ENCODE results near the gene OR10C1. TPM values are rescaled to one million over a fixed set of nuclear protein-coding genes. Genes with fewer than 3 reads are reported as not detected.

The OR10C1 gene
- polyA plus RNA-seq, 3 donors, result not detected

- Histone ChIP-seq H4K20me1 (ENCODE audit: insufficient read depth, low read length) (no peaks in the 10 kb centered on the region), H3K9me3 (replicated peaks in 1 of 2; ENCODE audit: control insufficient read depth in 1 of 2, insufficient read depth in 1 of 2, low read length in 2 of 2) (no peaks in the 10 kb centered on the region), H3K4me2 (replicated peaks; ENCODE audit: extremely low read depth, low read length, poor library complexity, severe bottlenecking) (no peak overlapping the region), H3K4me1 (ENCODE audit: control insufficient read depth in 1 of 2, insufficient read depth in 2 of 2, low read length in 2 of 2) (no peaks in the 10 kb centered on the region), H3K27me3 (ENCODE audit: control insufficient read depth in 2 of 2, insufficient read depth in 2 of 2, low read length in 2 of 2) (no peaks in the 10 kb centered on the region), H2AFZ (ENCODE audit: insufficient read depth, low read depth, low read length, poor library complexity, severe bottlenecking) (no peak overlapping the region), H3K27ac (ENCODE audit: low read depth in 1 of 2, low read length in 2 of 2) (no peak overlapping the region), H3K9ac (ENCODE audit: insufficient read depth, low read length, poor library complexity, severe bottlenecking) (no peak overlapping the region), H3K4me3 (replicated peaks in 1 of 3; ENCODE audit: low read depth in 2 of 3, low read length in 3 of 3) (no peak overlapping the region), H3K36me3 (replicated peaks in 1 of 2; ENCODE audit: control insufficient read depth in 1 of 2, insufficient read depth in 2 of 2, low read length in 2 of 2) (no peaks in the 10 kb centered on the region), H3K79me2 (ENCODE audit: insufficient read depth, low read length) (no peaks in the 10 kb centered on the region)
- TF ChIP-seq CTCF (IDR thresholded peaks at IDR 0.05), result no peak
- no peak for DNase-seq
- no peak overlapping the region for H3K4me3 Mint-ChIP-seq
- no peaks in the 10 kb centered on the region for H3K36me3 Mint-ChIP-seq
- peaks cover 0 to 1% (median 0%) of the 10 kb centered on the region in 7 donors for H3K9me3 Mint-ChIP-seq
- WGBS (ENCODE audit: insufficient coverage), result no CpG with 5 or more reads among the region's 2 CpGs
- H3K27me3 Mint-ChIP-seq (ENCODE audit: low read depth in 3 of 3), result peaks cover 0 to 3% (median 2%) of the 10 kb centered on the region in 3 donors
- intact Hi-C loops (cut with micrococcal nuclease), result no loop called here
- peaks cover 4% of the 10 kb centered on the region for H3K4me1 Mint-ChIP-seq
- no peak overlapping the region for H3K27ac Mint-ChIP-seq
These were observed 51.4 kb downstream of the OR10C1 start for GRCh38 chr6:29490552-29490951.

Other genes starting within 250 kb of the OR10C1 start
- gene OR14J1, start 137.6 kb upstream of the OR10C1 start, polyA plus RNA-seq, result not detected
- gene OR5V1, start 70.4 kb upstream of the OR10C1 start, polyA plus RNA-seq, result not detected
- not detected for gene OR12D3, start 64.0 kb upstream of the OR10C1 start, polyA plus RNA-seq
- gene OR12D2, start 43.7 kb upstream of the OR10C1 start, polyA plus RNA-seq, result not detected
- gene OR12D1, start 24.4 kb upstream of the OR10C1 start, polyA plus RNA-seq, result not detected
- not detected for gene OR11A1, start 17.8 kb downstream of the OR10C1 start, polyA plus RNA-seq
- gene OR2H1, start 17.8 kb downstream of the OR10C1 start, polyA plus RNA-seq, result not detected
- gene MAS1L, start 48.6 kb downstream of the OR10C1 start, polyA plus RNA-seq, result not detected
- under 1 TPM in 1 of 3 donors, not detected in 2; 0.15 TPM for gene UBD, start 120.4 kb downstream of the OR10C1 start, polyA plus RNA-seq
- not detected for gene OR2H2, start 145.8 kb downstream of the OR10C1 start, polyA plus RNA-seq
- 100 to 1,000 TPM in 1 of 3 donors, 1 to 10 TPM in 1, under 1 TPM in 1; 0.91 to 228 (median 1.8) TPM for gene GABBR1, start 193.9 kb downstream of the OR10C1 start, polyA plus RNA-seq
- not detected for gene MOG, start 217.8 kb downstream of the OR10C1 start, polyA plus RNA-seq
- under 1 TPM in 1 of 3 donors, not detected in 2; 0.72 TPM for gene ZFP57, start 241.8 kb downstream of the OR10C1 start, polyA plus RNA-seq

Measured in CD14-positive monocyte (primary cell).